Embryonic facial prominence (tissue), 1 donor: ENCODE measurements around the gene NIPAL1.
"Not testable (repeated sequence)": the region's sequence is repeated elsewhere in the genome, so short reads cannot be mapped to it uniquely, and the experiment has no call there.

Experiments used
- DNase-seq: peaks from one replicate; pipeline ENCODE4 v3.0.0-alpha.2; 2016; ENCODE audit errors: extremely low spot score

Gene NIPAL1

GRCh38 chr4:48016141-48017107 lies at the start of gene NIPAL1, which contains the start of gene CNGA1:
Gene NIPAL1, plus strand, starts transcription at chr4:48016772. Its CDS starts 68 bp downstream, at chr4:48016840.
Gene CNGA1, minus strand, starts transcription at chr4:48016681. Its CDS starts 63,992 bp downstream, at chr4:47952689.
- DNase-seq: peak; percentile 16

- no peak for DNase-seq
These were observed 47.7 kb upstream of the NIPAL1 start for GRCh38 chr4:47968847-47969246.

- DNase-seq: no peak
These were observed 44.4 kb upstream of the NIPAL1 start for GRCh38 chr4:47972181-47972580.

- no peak for DNase-seq
These were observed 43.9 kb upstream of the NIPAL1 start for GRCh38 chr4:47972721-47973120.

- no peak for DNase-seq
These were observed 42.0 kb upstream of the NIPAL1 start for GRCh38 chr4:47974566-47974965.

GRCh38 chr4:47990145-47990544 lies 26.4 kb upstream of the NIPAL1 start:
- DNase-seq: no peak

- DNase-seq: not testable (repeated sequence)
These were observed 24.1 kb upstream of the NIPAL1 start for GRCh38 chr4:47992475-47992874.

GRCh38 chr4:47996021-47996420 lies 20.6 kb upstream of the NIPAL1 start:
- no peak for DNase-seq

- DNase-seq: no peak
These were observed 14.3 kb upstream of the NIPAL1 start for GRCh38 chr4:48002267-48002666.

- not testable (repeated sequence) for DNase-seq
These were observed 13.0 kb upstream of the NIPAL1 start for GRCh38 chr4:48003568-48003967.

GRCh38 chr4:48005781-48006180 lies 10.8 kb upstream of the NIPAL1 start:
- no peak for DNase-seq

GRCh38 chr4:48008021-48008596 lies 8.5 kb upstream of the NIPAL1 start:
- DNase-seq: no peak

- DNase-seq: not testable (repeated sequence)
These were observed 5.7 kb upstream of the NIPAL1 start for GRCh38 chr4:48010906-48011305.

- DNase-seq: no peak
These were observed 4.8 kb upstream of the NIPAL1 start for GRCh38 chr4:48011722-48012121.

GRCh38 chr4:48012824-48013223 lies 3.7 kb upstream of the NIPAL1 start:
- DNase-seq: no peak

GRCh38 chr4:48015216-48015615 lies 1.4 kb upstream of the NIPAL1 start:
- no peak for DNase-seq

GRCh38 chr4:48015678-48016077 lies 894 bp upstream of the NIPAL1 start:
- no peak for DNase-seq

- DNase-seq: no peak
These were observed 568 bp downstream of the NIPAL1 start for GRCh38 chr4:48017108-48017571.

GRCh38 chr4:48018112-48018511 lies 1.5 kb downstream of the NIPAL1 start:
- DNase-seq: no peak

GRCh38 chr4:48021100-48021499 lies 4.5 kb downstream of the NIPAL1 start:
- no peak for DNase-seq

GRCh38 chr4:48022192-48022799 lies 5.7 kb downstream of the NIPAL1 start:
- no peak for DNase-seq

GRCh38 chr4:48024522-48024921 lies 8.0 kb downstream of the NIPAL1 start:
- DNase-seq: no peak
